NB4 (cell line): ENCODE data around the gene NOTCH1.

ENCODE experiments used
- MYC ChIP-seq: IDR thresholded peaks from 2 replicates; pipeline ENCODE4 v1.6.1; 2011; ENCODE audit warnings: low read depth, low read length
- POLR2A ChIP-seq: IDR thresholded peaks from 2 replicates; pipeline ENCODE4 v1.6.1; 2011; ENCODE audit warnings: mild to moderate bottlenecking; ENCODE audit not compliant: insufficient read length; ENCODE audit errors: extremely low read depth
- TF ChIP-seq, protein P1 (sequence below): IDR thresholded peaks from one replicate; pipeline ENCODE4 v1.5.1; 2012; ENCODE audit warnings: low read depth, low read length
- TF ChIP-seq, protein P2 (sequence below): IDR thresholded peaks from 2 replicates; pipeline ENCODE4 v1.6.1; 2011; ENCODE audit warnings: low read depth, low read length

DNA sequence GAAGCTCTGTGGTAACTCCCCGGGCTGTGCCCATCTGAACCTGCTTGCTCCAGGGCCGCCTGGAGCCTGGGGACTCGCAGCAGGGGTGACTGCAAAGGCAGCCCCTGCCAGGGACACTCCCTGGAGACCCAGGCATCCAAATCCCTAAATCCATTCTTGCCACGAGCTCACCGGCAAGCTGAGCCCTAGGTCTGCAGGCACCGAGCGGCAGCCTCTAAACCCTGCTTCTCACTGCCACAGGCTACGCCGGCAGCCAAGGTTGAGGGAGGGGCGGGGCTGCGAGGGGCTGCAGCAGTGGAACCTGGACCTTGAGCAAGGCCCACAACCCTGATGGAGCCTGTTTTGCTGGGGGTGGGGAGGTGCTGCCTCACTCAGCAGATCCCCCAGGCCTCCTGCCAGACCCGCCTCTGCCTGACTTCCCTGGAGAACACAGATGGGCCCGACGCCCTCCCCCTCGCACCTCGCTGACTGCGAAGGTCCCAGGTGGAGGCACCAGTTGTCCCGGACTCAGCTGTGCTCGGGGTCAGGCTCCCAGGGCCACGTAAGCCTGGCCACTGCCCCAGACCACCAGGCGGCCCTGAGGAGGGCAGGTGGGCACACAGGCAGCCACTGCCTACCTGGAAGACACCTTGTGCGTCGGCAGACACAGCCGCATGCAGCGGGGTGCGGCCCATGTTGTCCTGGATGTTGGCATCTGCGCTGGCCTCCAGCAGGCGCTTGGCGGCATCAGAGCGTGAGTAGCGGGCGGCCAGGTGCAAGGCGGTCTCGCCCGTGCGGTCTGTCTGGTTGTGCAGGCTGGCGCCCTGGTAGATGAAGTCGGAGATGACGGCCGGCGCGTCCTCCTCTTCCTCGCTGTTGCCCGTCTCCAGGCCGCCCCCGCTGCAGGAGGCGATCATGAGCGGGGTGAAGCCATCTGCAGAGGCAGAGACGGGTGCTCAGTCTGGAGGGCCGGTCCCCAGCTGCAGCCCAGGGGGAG is 45.6 kb downstream of the NOTCH1 start:
- TF ChIP-seq POLR2A: no peak
- TF ChIP-seq, protein P1, sequence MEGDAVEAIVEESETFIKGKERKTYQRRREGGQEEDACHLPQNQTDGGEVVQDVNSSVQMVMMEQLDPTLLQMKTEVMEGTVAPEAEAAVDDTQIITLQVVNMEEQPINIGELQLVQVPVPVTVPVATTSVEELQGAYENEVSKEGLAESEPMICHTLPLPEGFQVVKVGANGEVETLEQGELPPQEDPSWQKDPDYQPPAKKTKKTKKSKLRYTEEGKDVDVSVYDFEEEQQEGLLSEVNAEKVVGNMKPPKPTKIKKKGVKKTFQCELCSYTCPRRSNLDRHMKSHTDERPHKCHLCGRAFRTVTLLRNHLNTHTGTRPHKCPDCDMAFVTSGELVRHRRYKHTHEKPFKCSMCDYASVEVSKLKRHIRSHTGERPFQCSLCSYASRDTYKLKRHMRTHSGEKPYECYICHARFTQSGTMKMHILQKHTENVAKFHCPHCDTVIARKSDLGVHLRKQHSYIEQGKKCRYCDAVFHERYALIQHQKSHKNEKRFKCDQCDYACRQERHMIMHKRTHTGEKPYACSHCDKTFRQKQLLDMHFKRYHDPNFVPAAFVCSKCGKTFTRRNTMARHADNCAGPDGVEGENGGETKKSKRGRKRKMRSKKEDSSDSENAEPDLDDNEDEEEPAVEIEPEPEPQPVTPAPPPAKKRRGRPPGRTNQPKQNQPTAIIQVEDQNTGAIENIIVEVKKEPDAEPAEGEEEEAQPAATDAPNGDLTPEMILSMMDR: no peak
- TF ChIP-seq, protein P2, sequence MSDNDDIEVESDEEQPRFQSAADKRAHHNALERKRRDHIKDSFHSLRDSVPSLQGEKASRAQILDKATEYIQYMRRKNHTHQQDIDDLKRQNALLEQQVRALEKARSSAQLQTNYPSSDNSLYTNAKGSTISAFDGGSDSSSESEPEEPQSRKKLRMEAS: no peak
- no peak for TF ChIP-seq MYC
